Chondrocyte (in vitro differentiated cells): ENCODE data around the gene ZPLD1. TPM values are rescaled to one million over a fixed set of nuclear protein-coding genes. Genes with fewer than 3 reads are reported as not detected.

ENCODE experiments used
- DNase-seq: peaks from one replicate; pipeline ENCODE4 v3.0.0; 2021; ENCODE audit warnings: mixed read lengths, low spot score
- H3K27ac Mint-ChIP-seq: one replicate; pipeline ENCODE4 v1.8.0; 2021; ENCODE audit warnings: mild to moderate bottlenecking, moderate library complexity, mixed read lengths; ENCODE audit not compliant: unreplicated experiment
- H3K27me3 Mint-ChIP-seq: 2 replicates; pipeline ENCODE4 v1.8.0; 2021; ENCODE audit warnings: low read depth, mixed read lengths
- H3K36me3 Mint-ChIP-seq: 2 replicates; pipeline ENCODE4 v1.8.0; 2021; ENCODE audit warnings: low read depth, mixed read lengths
- H3K4me1 Mint-ChIP-seq: 2 replicates; pipeline ENCODE4 v1.8.0; 2021; ENCODE audit warnings: low read depth, mild to moderate bottlenecking, mixed read lengths
- H3K4me3 Mint-ChIP-seq: one replicate; pipeline ENCODE4 v1.8.0; 2021; ENCODE audit warnings: mild to moderate bottlenecking, moderate library complexity, mixed read lengths; ENCODE audit not compliant: unreplicated experiment
- H3K9me3 Mint-ChIP-seq: 2 replicates; pipeline ENCODE4 v1.8.0; 2021; ENCODE audit warnings: low read depth, mixed read lengths
- total RNA-seq: library from RNA; stranded (reverse); gene quantifications from 3 replicates; pipeline ENCODE4 v1.2.1, GENCODE V29; 2021
- TF ChIP-seq, protein P1 (sequence below): fragments of 200-600 bp; sonication (generic); IDR thresholded peaks from 2 replicates; pipeline ENCODE4 v1.5.0; 2021; ENCODE audit warnings: antibody characterized with exemption, mild to moderate bottlenecking, moderate library complexity

Gene ZPLD1
- total RNA-seq, 1 donor from 2014 or later: not detected

DNA sequence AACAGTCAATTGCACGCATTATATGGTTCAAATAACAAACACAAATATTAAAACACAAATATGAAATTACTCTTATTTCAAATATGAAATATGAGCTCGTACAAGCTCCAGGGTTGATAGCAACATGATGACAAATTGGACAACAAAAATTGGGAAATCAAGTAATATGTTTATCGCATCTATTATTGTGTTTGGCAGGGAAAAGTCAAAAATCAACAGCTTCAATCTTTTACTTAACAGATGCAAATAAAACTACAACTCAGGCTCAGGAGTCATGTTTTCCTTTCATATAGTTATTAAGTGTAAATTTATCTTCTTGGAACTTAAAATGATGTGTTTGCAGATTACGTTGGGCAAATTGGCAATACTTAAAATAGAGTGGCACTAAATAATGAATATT lies 41.4 kb downstream of the ZPLD1 start:
- Mint-ChIP-seq H3K9me3 (peaks cover 2% of the 10 kb centered on the region), H3K4me1 (no peaks in the 10 kb centered on the region), H3K36me3 (no peaks in the 10 kb centered on the region), H3K4me3 (no peak overlapping the region), H3K27me3 (peaks cover 29% of the 10 kb centered on the region), H3K27ac (no peak overlapping the region)
- DNase-seq: no peak
- TF ChIP-seq, protein P1, sequence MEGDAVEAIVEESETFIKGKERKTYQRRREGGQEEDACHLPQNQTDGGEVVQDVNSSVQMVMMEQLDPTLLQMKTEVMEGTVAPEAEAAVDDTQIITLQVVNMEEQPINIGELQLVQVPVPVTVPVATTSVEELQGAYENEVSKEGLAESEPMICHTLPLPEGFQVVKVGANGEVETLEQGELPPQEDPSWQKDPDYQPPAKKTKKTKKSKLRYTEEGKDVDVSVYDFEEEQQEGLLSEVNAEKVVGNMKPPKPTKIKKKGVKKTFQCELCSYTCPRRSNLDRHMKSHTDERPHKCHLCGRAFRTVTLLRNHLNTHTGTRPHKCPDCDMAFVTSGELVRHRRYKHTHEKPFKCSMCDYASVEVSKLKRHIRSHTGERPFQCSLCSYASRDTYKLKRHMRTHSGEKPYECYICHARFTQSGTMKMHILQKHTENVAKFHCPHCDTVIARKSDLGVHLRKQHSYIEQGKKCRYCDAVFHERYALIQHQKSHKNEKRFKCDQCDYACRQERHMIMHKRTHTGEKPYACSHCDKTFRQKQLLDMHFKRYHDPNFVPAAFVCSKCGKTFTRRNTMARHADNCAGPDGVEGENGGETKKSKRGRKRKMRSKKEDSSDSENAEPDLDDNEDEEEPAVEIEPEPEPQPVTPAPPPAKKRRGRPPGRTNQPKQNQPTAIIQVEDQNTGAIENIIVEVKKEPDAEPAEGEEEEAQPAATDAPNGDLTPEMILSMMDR: no peak

DNA sequence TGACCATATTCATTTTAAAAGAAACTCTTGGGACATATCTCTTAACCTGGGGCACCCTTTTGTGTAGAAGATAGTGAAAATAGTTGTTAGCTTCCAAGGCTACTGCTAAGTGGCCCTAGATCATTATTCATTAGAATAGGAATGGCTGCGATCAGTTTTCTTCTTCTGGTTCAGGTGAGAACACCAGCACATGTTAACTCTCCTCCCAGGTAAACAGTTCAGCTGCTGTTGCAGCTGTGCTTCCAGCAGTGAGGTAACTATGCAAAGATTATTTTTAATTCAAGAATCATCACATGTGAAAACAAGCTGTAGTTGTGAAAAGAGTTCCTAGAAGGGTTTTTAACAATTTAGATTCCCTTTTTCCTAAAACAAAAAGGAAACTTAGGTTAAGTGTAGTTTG lies 43.3 kb downstream of the ZPLD1 start:
- no peaks in the 10 kb centered on the region for H3K4me1 Mint-ChIP-seq
- H3K9me3 Mint-ChIP-seq: no peaks in the 10 kb centered on the region
- peaks cover 29% of the 10 kb centered on the region for H3K27me3 Mint-ChIP-seq
- no peak overlapping the region for H3K4me3 Mint-ChIP-seq
- no peak overlapping the region for H3K27ac Mint-ChIP-seq
- no peak for DNase-seq
- H3K36me3 Mint-ChIP-seq: no peaks in the 10 kb centered on the region
- TF ChIP-seq, protein P1: no peak

DNA sequence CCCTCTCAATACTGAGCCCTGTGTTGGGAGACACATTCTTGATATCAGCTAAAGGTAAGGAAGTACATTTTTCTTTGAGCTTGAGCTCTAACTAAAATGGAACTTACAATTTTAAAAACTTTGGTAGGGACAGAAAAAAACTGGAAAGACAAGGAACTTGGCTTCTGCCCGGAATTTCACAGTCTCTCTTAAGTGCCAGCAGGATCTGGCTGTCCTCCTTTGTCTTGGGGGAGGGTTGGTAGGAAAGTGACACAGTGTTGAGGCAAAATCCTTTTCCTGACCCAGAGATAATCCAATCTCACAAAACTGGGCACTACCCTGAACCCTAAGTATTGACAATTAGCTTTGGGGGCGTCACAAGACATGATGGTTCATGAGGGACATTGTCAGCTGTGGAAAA lies 45.3 kb downstream of the ZPLD1 start:
- no peak overlapping the region for H3K27ac Mint-ChIP-seq
- H3K4me1 Mint-ChIP-seq: no peaks in the 10 kb centered on the region
- peaks cover 26% of the 10 kb centered on the region for H3K27me3 Mint-ChIP-seq

DNA sequence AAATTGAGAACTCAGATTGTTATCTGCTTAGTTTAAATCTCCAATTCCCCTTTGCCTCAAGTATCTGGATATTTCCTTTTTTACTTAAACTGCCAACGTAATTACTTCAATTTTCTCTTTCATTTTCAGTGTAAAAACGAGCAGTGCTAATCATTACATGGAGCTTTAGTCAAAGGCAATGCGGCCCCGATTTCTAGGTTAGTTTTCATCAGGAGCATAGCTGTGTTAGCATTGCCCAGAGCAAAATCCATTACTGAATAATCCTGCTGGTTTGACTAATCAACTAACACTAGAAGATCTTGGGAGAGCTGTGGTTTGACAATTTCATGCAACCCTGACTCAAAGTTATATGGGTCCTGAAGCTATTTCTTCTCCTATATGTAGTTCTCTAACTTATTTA lies 46.2 kb downstream of the ZPLD1 start:
- Mint-ChIP-seq H3K36me3 (no peaks in the 10 kb centered on the region), H3K27ac (no peak overlapping the region), H3K27me3 (peaks cover 26% of the 10 kb centered on the region), H3K4me1 (no peaks in the 10 kb centered on the region), H3K9me3 (no peaks in the 10 kb centered on the region), H3K4me3 (no peak overlapping the region)
- TF ChIP-seq, protein P1: no peak
- DNase-seq: no peak

More for the DNA sequence above, 45.3 kb downstream of the ZPLD1 start:
- TF ChIP-seq, protein P1: no peak
- H3K36me3 Mint-ChIP-seq: no peaks in the 10 kb centered on the region
- H3K9me3 Mint-ChIP-seq: no peaks in the 10 kb centered on the region
- no peak for DNase-seq
- H3K4me3 Mint-ChIP-seq: no peak overlapping the region

DNA sequence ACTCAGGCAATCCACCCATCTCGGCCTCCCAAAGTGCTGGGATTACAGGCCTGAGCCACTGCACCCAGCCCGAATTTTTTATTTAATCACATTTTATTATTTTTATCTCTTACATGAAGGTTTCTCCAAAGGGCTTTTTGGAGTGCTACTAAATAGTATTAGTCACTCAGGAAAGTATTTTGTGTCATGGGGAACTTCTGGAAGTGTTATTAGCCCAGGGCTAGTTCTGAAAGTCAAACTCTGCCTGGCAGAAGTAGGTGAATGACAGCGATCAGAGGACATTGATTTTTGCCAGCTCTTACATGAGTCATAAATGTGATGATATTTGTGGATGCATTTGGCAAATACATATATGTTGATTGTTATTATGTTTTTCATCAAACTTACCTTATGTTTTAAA lies 48.7 kb downstream of the ZPLD1 start:
- no peaks in the 10 kb centered on the region for H3K9me3 Mint-ChIP-seq
- no peak overlapping the region for H3K27ac Mint-ChIP-seq
- no peak overlapping the region for H3K4me3 Mint-ChIP-seq
- TF ChIP-seq, protein P1: no peak
- H3K4me1 Mint-ChIP-seq: no peaks in the 10 kb centered on the region
- no peak for DNase-seq
- H3K27me3 Mint-ChIP-seq: peaks cover 14% of the 10 kb centered on the region
- no peaks in the 10 kb centered on the region for H3K36me3 Mint-ChIP-seq
